ENCODE results near the gene UFC1. TPM values are rescaled to one million over a fixed set of nuclear protein-coding genes. Genes with fewer than 3 reads are reported as not detected.
A peak's percentile ranks its signal among the peaks of the same experiment; 100 is the strongest.
"Not testable (repeated sequence)": the region's sequence is repeated elsewhere in the genome, so short reads cannot be mapped to it uniquely, and the experiment has no call there.

The UFC1 gene
- 81.7 TPM for polyA plus RNA-seq (2013, experiment 1 of 2)
- polyA plus RNA-seq (2013, experiment 2 of 2): 88.0 TPM

GRCh38 chr1:161153682-161154337 lies at the start of gene UFC1:
Gene UFC1 (plus strand): TSS chr1:161153978. CDS start chr1:161153998, 20 bp downstream.
- WGBS, 2 experiments (ENCODE audit: insufficient coverage in 2 of 2): 1% methylated on average over 26 to 30 of the region's 33 CpGs
- Histone ChIP-seq H3K4me1 (ENCODE audit: control insufficient read depth, insufficient read depth, low read length, poor library complexity, severe bottlenecking) (no peaks in the 10 kb centered on the region), H3K27ac (ENCODE audit: low read depth, low read length, severe bottlenecking) (peak within 1 kb of the TSS; percentile 95), H3K9me3 (ENCODE audit: control insufficient read depth, low read length) (no peaks in the 10 kb centered on the region), H3K4me3 (ENCODE audit: extremely low read depth, insufficient read depth, low read length, poor library complexity, severe bottlenecking) (peak within 1 kb of the TSS; percentile 73), H3K36me3 (ENCODE audit: control insufficient read depth, insufficient read depth, low read length) (peaks cover 24% of the 10 kb centered on the region)

GRCh38 chr1:161106431-161106830 lies 47.3 kb upstream of the UFC1 start:
- Histone ChIP-seq H3K36me3 (ENCODE audit: control insufficient read depth, insufficient read depth, low read length) (peaks cover 43% of the 10 kb centered on the region), H3K4me3 (ENCODE audit: extremely low read depth, insufficient read depth, low read length, poor library complexity, severe bottlenecking) (no peak overlapping the region), H3K9me3 (ENCODE audit: control insufficient read depth, low read length) (no peaks in the 10 kb centered on the region), H3K27ac (ENCODE audit: low read depth, low read length, severe bottlenecking) (no peak overlapping the region), H3K4me1 (ENCODE audit: control insufficient read depth, insufficient read depth, low read length, poor library complexity, severe bottlenecking) (no peaks in the 10 kb centered on the region)
- WGBS, 2 experiments (ENCODE audit: insufficient coverage in 2 of 2): 93 to 100% methylated on average over 1 of the region's 1 CpG

GRCh38 chr1:161111117-161111516 lies 42.7 kb upstream of the UFC1 start:
- Histone ChIP-seq H3K4me1 (ENCODE audit: control insufficient read depth, insufficient read depth, low read length, poor library complexity, severe bottlenecking) (peaks cover 7% of the 10 kb centered on the region), H3K36me3 (ENCODE audit: control insufficient read depth, insufficient read depth, low read length) (peaks cover 40% of the 10 kb centered on the region), H3K27ac (ENCODE audit: low read depth, low read length, severe bottlenecking) (no peak overlapping the region), H3K4me3 (ENCODE audit: extremely low read depth, insufficient read depth, low read length, poor library complexity, severe bottlenecking) (no peak overlapping the region), H3K9me3 (ENCODE audit: control insufficient read depth, low read length) (no peaks in the 10 kb centered on the region)
- WGBS, 2 experiments (ENCODE audit: insufficient coverage in 2 of 2): 96 to 100% methylated on average over 3 of the region's 3 CpGs

GRCh38 chr1:161111527-161111926 lies 42.3 kb upstream of the UFC1 start:
- no peak overlapping the region for H3K4me3 ChIP-seq (ENCODE audit: extremely low read depth, insufficient read depth, low read length, poor library complexity, severe bottlenecking)
- 92 to 100% methylated on average over 2 of the region's 2 CpGs for WGBS, 2 experiments (ENCODE audit: insufficient coverage in 2 of 2)
- no peak overlapping the region for H3K27ac ChIP-seq (ENCODE audit: low read depth, low read length, severe bottlenecking)
- H3K36me3 ChIP-seq (ENCODE audit: control insufficient read depth, insufficient read depth, low read length): peaks cover 41% of the 10 kb centered on the region
- no peaks in the 10 kb centered on the region for H3K9me3 ChIP-seq (ENCODE audit: control insufficient read depth, low read length)
- peaks cover 7% of the 10 kb centered on the region for H3K4me1 ChIP-seq (ENCODE audit: control insufficient read depth, insufficient read depth, low read length, poor library complexity, severe bottlenecking)

DNA sequence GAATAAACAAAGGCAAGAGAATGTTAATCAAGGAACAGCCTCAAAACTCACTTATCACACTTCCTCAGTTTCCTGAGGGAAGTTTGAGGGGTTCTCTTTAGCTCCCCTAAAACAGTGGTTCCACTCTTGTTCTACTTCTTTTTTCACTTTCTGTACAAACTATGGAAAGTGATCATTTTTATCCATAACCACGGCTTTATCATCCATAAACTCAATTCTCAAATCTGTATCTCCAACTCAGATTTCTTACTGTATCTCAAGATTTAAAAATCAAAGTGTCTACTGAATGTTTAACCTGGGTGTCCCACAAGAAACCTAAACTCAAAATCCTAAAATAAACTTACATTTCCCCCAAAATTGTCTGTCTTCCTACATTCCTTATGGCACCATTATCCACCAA lies 39.9 kb upstream of the UFC1 start:
- H3K9me3 ChIP-seq (ENCODE audit: control insufficient read depth, low read length): no peaks in the 10 kb centered on the region
- 100% methylated on average over 1 of the region's 1 CpG for WGBS, 2 experiments (ENCODE audit: insufficient coverage in 2 of 2)
- peaks cover 35% of the 10 kb centered on the region for H3K36me3 ChIP-seq (ENCODE audit: control insufficient read depth, insufficient read depth, low read length)
- no peak overlapping the region for H3K27ac ChIP-seq (ENCODE audit: low read depth, low read length, severe bottlenecking)
- H3K4me3 ChIP-seq (ENCODE audit: extremely low read depth, insufficient read depth, low read length, poor library complexity, severe bottlenecking): no peak overlapping the region
- peaks cover 10% of the 10 kb centered on the region for H3K4me1 ChIP-seq (ENCODE audit: control insufficient read depth, insufficient read depth, low read length, poor library complexity, severe bottlenecking)

- H3K27ac ChIP-seq (ENCODE audit: low read depth, low read length, severe bottlenecking): no peak overlapping the region
- no peaks in the 10 kb centered on the region for H3K9me3 ChIP-seq (ENCODE audit: control insufficient read depth, low read length)
- WGBS, 2 experiments (ENCODE audit: insufficient coverage in 2 of 2): no CpG with 5 or more reads among the region's 2 CpGs
- H3K36me3 ChIP-seq (ENCODE audit: control insufficient read depth, insufficient read depth, low read length): peaks cover 36% of the 10 kb centered on the region
- peaks cover 17% of the 10 kb centered on the region for H3K4me1 ChIP-seq (ENCODE audit: control insufficient read depth, insufficient read depth, low read length, poor library complexity, severe bottlenecking)
- H3K4me3 ChIP-seq (ENCODE audit: extremely low read depth, insufficient read depth, low read length, poor library complexity, severe bottlenecking): no peak overlapping the region
Observed at GRCh38 chr1:161114556-161114955, 39.2 kb upstream of the UFC1 start.

GRCh38 chr1:161115132-161115711 lies 38.6 kb upstream of the UFC1 start:
- H3K4me3 ChIP-seq (ENCODE audit: extremely low read depth, insufficient read depth, low read length, poor library complexity, severe bottlenecking): no peak overlapping the region
- H3K9me3 ChIP-seq (ENCODE audit: control insufficient read depth, low read length): no peaks in the 10 kb centered on the region
- H3K36me3 ChIP-seq (ENCODE audit: control insufficient read depth, insufficient read depth, low read length): peaks cover 41% of the 10 kb centered on the region
- peaks cover 22% of the 10 kb centered on the region for H3K4me1 ChIP-seq (ENCODE audit: control insufficient read depth, insufficient read depth, low read length, poor library complexity, severe bottlenecking)
- no peak overlapping the region for H3K27ac ChIP-seq (ENCODE audit: low read depth, low read length, severe bottlenecking)
- WGBS, 2 experiments (ENCODE audit: insufficient coverage in 2 of 2): 96 to 98% methylated on average over 12 of the region's 12 CpGs

GRCh38 chr1:161115961-161116360 lies 37.8 kb upstream of the UFC1 start:
- not testable (repeated sequence) for H3K9me3 ChIP-seq (ENCODE audit: control insufficient read depth, low read length); H3K4me3 ChIP-seq (ENCODE audit: extremely low read depth, insufficient read depth, low read length, poor library complexity, severe bottlenecking); H3K27ac ChIP-seq (ENCODE audit: low read depth, low read length, severe bottlenecking)
- 95 to 97% methylated on average over 6 of the region's 6 CpGs for WGBS, 2 experiments (ENCODE audit: insufficient coverage in 2 of 2)
- H3K36me3 ChIP-seq (ENCODE audit: control insufficient read depth, insufficient read depth, low read length): peaks cover 48% of the 10 kb centered on the region
- H3K4me1 ChIP-seq (ENCODE audit: control insufficient read depth, insufficient read depth, low read length, poor library complexity, severe bottlenecking): peaks cover 22% of the 10 kb centered on the region

GRCh38 chr1:161117759-161118581 lies 35.8 kb upstream of the UFC1 start, which contains the start of the genes NIT1 and PFDN2:
Gene NIT1 (plus strand): TSS chr1:161118105. CDS start chr1:161118177, 72 bp downstream.
Gene PFDN2 (minus strand): TSS chr1:161118037. CDS start chr1:161118026, 11 bp downstream.
- peaks cover 63% of the 10 kb centered on the region for H3K36me3 ChIP-seq (ENCODE audit: control insufficient read depth, insufficient read depth, low read length)
- no peaks in the 10 kb centered on the region for H3K9me3 ChIP-seq (ENCODE audit: control insufficient read depth, low read length)
- peak within 1 kb of the TSS; percentile 100 for H3K4me3 ChIP-seq (ENCODE audit: extremely low read depth, insufficient read depth, low read length, poor library complexity, severe bottlenecking)
- peak within 1 kb of the TSS; percentile 93 for H3K27ac ChIP-seq (ENCODE audit: low read depth, low read length, severe bottlenecking)
- H3K4me1 ChIP-seq (ENCODE audit: control insufficient read depth, insufficient read depth, low read length, poor library complexity, severe bottlenecking): peaks cover 22% of the 10 kb centered on the region
- 0% methylated on average over 44 to 50 of the region's 58 CpGs for WGBS, 2 experiments (ENCODE audit: insufficient coverage in 2 of 2)

DNA sequence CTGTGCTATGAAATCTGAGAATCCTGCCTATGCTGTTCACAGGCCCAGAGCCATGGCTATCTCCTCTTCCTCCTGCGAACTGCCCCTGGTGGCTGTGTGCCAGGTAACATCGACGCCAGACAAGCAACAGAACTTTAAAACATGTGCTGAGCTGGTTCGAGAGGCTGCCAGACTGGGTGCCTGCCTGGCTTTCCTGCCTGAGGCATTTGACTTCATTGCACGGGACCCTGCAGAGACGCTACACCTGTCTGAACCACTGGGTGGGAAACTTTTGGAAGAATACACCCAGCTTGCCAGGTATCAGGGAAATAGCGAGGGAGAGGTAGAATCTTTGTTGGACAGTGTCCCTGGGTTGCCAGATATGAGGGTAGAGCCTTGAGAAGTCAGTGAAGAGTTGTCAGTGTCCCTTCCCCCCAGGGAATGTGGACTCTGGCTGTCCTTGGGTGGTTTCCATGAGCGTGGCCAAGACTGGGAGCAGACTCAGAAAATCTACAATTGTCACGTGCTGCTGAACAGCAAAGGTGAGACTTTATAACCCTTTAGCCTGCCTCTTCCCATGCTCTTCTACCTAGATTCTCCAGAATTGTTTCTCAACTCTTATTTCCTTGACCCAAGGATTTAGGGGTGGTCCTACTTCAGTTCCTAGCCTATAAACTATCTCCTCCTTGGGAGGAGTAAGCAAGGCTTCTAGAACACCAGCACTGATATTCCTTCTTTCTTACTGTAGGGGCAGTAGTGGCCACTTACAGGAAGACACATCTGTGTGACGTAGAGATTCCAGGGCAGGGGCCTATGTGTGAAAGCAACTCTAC lies 34.5 kb upstream of the UFC1 start:
- Histone ChIP-seq H3K36me3 (ENCODE audit: control insufficient read depth, insufficient read depth, low read length) (peaks cover 69% of the 10 kb centered on the region), H3K4me3 (ENCODE audit: extremely low read depth, insufficient read depth, low read length, poor library complexity, severe bottlenecking) (peak overlapping the region; percentile 100), H3K9me3 (ENCODE audit: control insufficient read depth, low read length) (no peaks in the 10 kb centered on the region), H3K27ac (ENCODE audit: low read depth, low read length, severe bottlenecking) (peak overlapping the region; percentile 62), H3K4me1 (ENCODE audit: control insufficient read depth, insufficient read depth, low read length, poor library complexity, severe bottlenecking) (peaks cover 22% of the 10 kb centered on the region)
- WGBS, 2 experiments (ENCODE audit: insufficient coverage in 2 of 2): 77 to 86% methylated on average over 7 to 10 of the region's 10 CpGs

All from mesodermal cell (in vitro differentiated cells).